Loucy (cell line): ENCODE results near the gene AFF3.

Source experiments
- H2AFZ ChIP-seq: fragments of 200-600 bp; sonication (generic); 2 replicates; pipeline ENCODE4 v1.6.0; 2016; ENCODE audit warnings: antibody characterized with exemption, mild to moderate bottlenecking, low read length, moderate library complexity
- H3F3A ChIP-seq: fragments of 200-600 bp; 2 replicates; pipeline ENCODE4 v1.6.0; 2016; ENCODE audit warnings: antibody characterized with exemption, low read depth, mild to moderate bottlenecking
- H3K27me3 ChIP-seq: fragments of 200-600 bp; sonication (generic); 2 replicates; pipeline ENCODE4 v1.6.1; 2014; ENCODE audit warnings: low read length, mild to moderate bottlenecking; ENCODE audit not compliant: insufficient read depth, poor library complexity, severe bottlenecking
- H3K36me3 ChIP-seq: fragments of 200-600 bp; sonication (generic); 2 replicates; pipeline ENCODE4 v1.6.1; 2016; ENCODE audit warnings: low read length; ENCODE audit not compliant: insufficient read depth
- H3K4me1 ChIP-seq: fragments of 200-600 bp; sonication (generic); 2 replicates; pipeline ENCODE4 v1.5.1; 2014; ENCODE audit warnings: low read length, mild to moderate bottlenecking; ENCODE audit not compliant: insufficient read depth, poor library complexity, severe bottlenecking
- H3K4me2 ChIP-seq: fragments of 200-600 bp; sonication (generic); 2 replicates; pipeline ENCODE4 v1.6.0; 2014; ENCODE audit warnings: antibody characterized with exemption, low read length, low read depth, mild to moderate bottlenecking; ENCODE audit not compliant: poor library complexity, severe bottlenecking
- H3K4me3 ChIP-seq: fragments of 200-600 bp; sonication (generic); 2 replicates; pipeline ENCODE4 v1.5.1; 2014; ENCODE audit warnings: low read length, mild to moderate bottlenecking, mixed read lengths; ENCODE audit not compliant: poor library complexity, severe bottlenecking
- H3K79me2 ChIP-seq: fragments of 200-600 bp; sonication (generic); 2 replicates; pipeline ENCODE4 v1.6.1; 2014; ENCODE audit warnings: low read length; ENCODE audit not compliant: insufficient read depth
- H3K9ac ChIP-seq: fragments of 200-600 bp; sonication (generic); 2 replicates; pipeline ENCODE4 v1.6.0; 2014; ENCODE audit warnings: mild to moderate bottlenecking, low read depth, low read length, moderate library complexity; ENCODE audit not compliant: poor library complexity, severe bottlenecking
- H3K9me2 ChIP-seq: fragments of 200-600 bp; sonication (generic); replicated peaks from 2 replicates; pipeline ENCODE4 v1.6.1; 2016; ENCODE audit warnings: low read depth, low read length, mixed read lengths
- H3K9me3 ChIP-seq: fragments of 200-600 bp; sonication (generic); 2 replicates; pipeline ENCODE4 v1.6.1; 2014; ENCODE audit warnings: mild to moderate bottlenecking, antibody characterized with exemption, low read length, low read depth; ENCODE audit not compliant: insufficient read depth
- H4K20me1 ChIP-seq: fragments of 200-600 bp; sonication (generic); 2 replicates; pipeline ENCODE4 v1.6.0; 2014; ENCODE audit warnings: antibody characterized with exemption, low read length, mild to moderate bottlenecking; ENCODE audit not compliant: insufficient read depth, poor library complexity, severe bottlenecking
- EZH2phosphoT487 ChIP-seq: fragments of 200-600 bp; IDR thresholded peaks from 2 replicates; pipeline ENCODE4 v1.6.1; 2018; ENCODE audit warnings: antibody characterized with exemption, mild to moderate bottlenecking, moderate library complexity, borderline replicate concordance
- TF ChIP-seq, protein P1 (sequence below): fragments of 200-600 bp; sonication (generic); conservative IDR thresholded peaks from 2 replicates; pipeline ENCODE4 v1.5.1; 2014; ENCODE audit warnings: mild to moderate bottlenecking, antibody characterized with exemption, low read length

The AFF3 gene

DNA sequence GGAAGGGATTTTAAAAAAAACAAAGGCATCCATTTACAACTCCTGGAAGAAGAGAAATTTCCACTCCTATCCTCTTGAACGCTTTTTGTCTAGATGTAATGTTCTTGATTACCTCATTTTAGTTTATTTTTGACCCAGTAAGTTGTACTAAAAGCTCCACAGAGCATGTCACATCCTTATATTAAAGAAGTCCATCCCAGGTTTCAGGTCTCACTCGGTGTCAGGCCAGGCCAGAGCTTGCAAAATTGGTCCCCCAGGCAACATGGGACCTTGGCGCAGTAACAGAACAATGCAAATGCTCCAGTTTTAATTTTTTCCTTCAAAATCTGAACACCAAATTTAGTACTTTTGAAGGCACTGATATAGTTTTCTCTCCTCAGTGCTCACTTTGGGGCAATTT lies 434.2 kb downstream of the AFF3 start:
- Histone ChIP-seq H3K36me3 (no peaks in the 10 kb centered on the region), H3K9me2 (no peaks in the 10 kb centered on the region), H3K4me3 (no peak overlapping the region), H3K9ac (no peak overlapping the region), H3F3A (no peaks in the 10 kb centered on the region), H3K4me1 (no peaks in the 10 kb centered on the region), H3K27me3 (no peaks in the 10 kb centered on the region), H4K20me1 (no peaks in the 10 kb centered on the region), H3K4me2 (no peak overlapping the region), H3K9me3 (no peaks in the 10 kb centered on the region), H2AFZ (no peak overlapping the region), H3K79me2 (no peaks in the 10 kb centered on the region)
- TF ChIP-seq EZH2phosphoT487, result no peak
- TF ChIP-seq, protein P1, sequence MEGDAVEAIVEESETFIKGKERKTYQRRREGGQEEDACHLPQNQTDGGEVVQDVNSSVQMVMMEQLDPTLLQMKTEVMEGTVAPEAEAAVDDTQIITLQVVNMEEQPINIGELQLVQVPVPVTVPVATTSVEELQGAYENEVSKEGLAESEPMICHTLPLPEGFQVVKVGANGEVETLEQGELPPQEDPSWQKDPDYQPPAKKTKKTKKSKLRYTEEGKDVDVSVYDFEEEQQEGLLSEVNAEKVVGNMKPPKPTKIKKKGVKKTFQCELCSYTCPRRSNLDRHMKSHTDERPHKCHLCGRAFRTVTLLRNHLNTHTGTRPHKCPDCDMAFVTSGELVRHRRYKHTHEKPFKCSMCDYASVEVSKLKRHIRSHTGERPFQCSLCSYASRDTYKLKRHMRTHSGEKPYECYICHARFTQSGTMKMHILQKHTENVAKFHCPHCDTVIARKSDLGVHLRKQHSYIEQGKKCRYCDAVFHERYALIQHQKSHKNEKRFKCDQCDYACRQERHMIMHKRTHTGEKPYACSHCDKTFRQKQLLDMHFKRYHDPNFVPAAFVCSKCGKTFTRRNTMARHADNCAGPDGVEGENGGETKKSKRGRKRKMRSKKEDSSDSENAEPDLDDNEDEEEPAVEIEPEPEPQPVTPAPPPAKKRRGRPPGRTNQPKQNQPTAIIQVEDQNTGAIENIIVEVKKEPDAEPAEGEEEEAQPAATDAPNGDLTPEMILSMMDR, result no peak

GRCh38 chr2:99707592-99707991 lies 434.8 kb downstream of the AFF3 start:
- no peaks in the 10 kb centered on the region for H3K27me3 ChIP-seq
- no peak overlapping the region for H3K4me3 ChIP-seq
- no peaks in the 10 kb centered on the region for H3F3A ChIP-seq
- no peaks in the 10 kb centered on the region for H3K36me3 ChIP-seq
- TF ChIP-seq, protein P1, result no peak
- TF ChIP-seq EZH2phosphoT487, result no peak
- H4K20me1 ChIP-seq, result no peaks in the 10 kb centered on the region
- H2AFZ ChIP-seq, result no peak overlapping the region
- H3K4me1 ChIP-seq, result no peaks in the 10 kb centered on the region
- no peaks in the 10 kb centered on the region for H3K79me2 ChIP-seq
- no peaks in the 10 kb centered on the region for H3K9me3 ChIP-seq
- no peak overlapping the region for H3K9ac ChIP-seq
- no peak overlapping the region for H3K4me2 ChIP-seq
- H3K9me2 ChIP-seq, result no peaks in the 10 kb centered on the region

DNA sequence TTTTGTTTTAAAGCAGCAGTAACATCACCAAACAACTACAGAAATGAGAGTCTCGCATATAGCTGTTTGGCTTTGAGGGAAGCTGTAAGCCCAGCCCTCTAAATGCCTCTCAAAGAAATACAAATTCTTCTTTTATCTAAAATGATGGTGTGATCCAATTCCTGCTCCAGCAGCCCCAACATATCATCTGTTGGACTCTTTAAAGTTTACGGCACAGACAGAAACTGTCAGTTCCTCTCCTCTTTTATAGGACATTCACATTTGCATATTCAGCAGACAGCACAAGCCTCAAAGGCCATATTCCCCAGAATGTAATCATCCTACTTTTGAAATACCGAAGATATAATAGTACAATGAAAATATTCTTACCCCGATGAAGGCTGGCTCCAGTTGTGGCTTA lies 435.7 kb downstream of the AFF3 start:
- H4K20me1 ChIP-seq, result no peaks in the 10 kb centered on the region
- H3K9me3 ChIP-seq, result no peaks in the 10 kb centered on the region
- no peak overlapping the region for H3K4me2 ChIP-seq
- no peaks in the 10 kb centered on the region for H3K27me3 ChIP-seq
- no peaks in the 10 kb centered on the region for H3K4me1 ChIP-seq
- H2AFZ ChIP-seq, result no peak overlapping the region
- H3K4me3 ChIP-seq, result no peak overlapping the region
- no peaks in the 10 kb centered on the region for H3K79me2 ChIP-seq
- no peaks in the 10 kb centered on the region for H3K36me3 ChIP-seq
- H3K9ac ChIP-seq, result no peak overlapping the region
- no peaks in the 10 kb centered on the region for H3K9me2 ChIP-seq
- TF ChIP-seq EZH2phosphoT487, result no peak
- TF ChIP-seq, protein P1, result no peak
- H3F3A ChIP-seq, result no peaks in the 10 kb centered on the region
